A549 (cell line): ENCODE results near the gene OCA2. TPM values are rescaled to one million over a fixed set of nuclear protein-coding genes. Genes with fewer than 3 reads are reported as not detected.

Source experiments
- ATAC-seq, 2 experiments: fragments of 200-7000 bp in 1 of 2; fragments of >200 bp in 1 of 2; cut with Nextera tagmentation in 1 of 2; cut with Tn5 transposase in 1 of 2; 3 replicates each; pipeline versions ENCODE4 v1.8.0 to v1.9.1; 2018 to 2020; ENCODE audit warnings: mild to moderate bottlenecking in 1 of 2, moderate library complexity in 1 of 2
- CTCF ChIA-PET: fragments of 300-600 bp; sonication (Branson Sonifier 250); formaldehyde crosslinking; extraction: SDS; loops from one replicate; lab custom pipeline; 2021; ENCODE audit warnings: antibody characterized with exemption, inconsistent platforms; lab: Yijun Ruan, JAX
- POLR2A ChIA-PET: fragments of 350-600 bp; formaldehyde crosslinking; extraction: SDS; loops from one replicate; lab custom pipeline; 2021; ENCODE audit warnings: antibody characterized with exemption, inconsistent platforms; lab: Yijun Ruan, JAX
- DNase-seq, 2 experiments: peaks; one replicate each; pipeline versions ENCODE4 v3.0.0 to v3.0.0-alpha.2; 2011 to 2016; ENCODE audit warnings: low read depth in 1 of 2, low spot score in 1 of 2
- FAIRE-seq: peaks from 2 replicates; lab custom pipeline; 2011; peaks lifted over from hg19 to GRCh38; lab: Jason Lieb, UNC
- H3K27ac ChIP-seq, 2 experiments: fragments of >200 bp; sonication (Bioruptor Twin); formaldehyde crosslinking; 3 replicates each; pipeline ENCODE4 v1.5.1; 2016 to 2017
- H3K4me1 ChIP-seq: fragments of >200 bp; sonication (Bioruptor Twin); formaldehyde crosslinking; 3 replicates; pipeline ENCODE4 v1.6.1; 2016
- H3K4me2 ChIP-seq: fragments of >200 bp; sonication (Bioruptor Twin); formaldehyde crosslinking; 3 replicates; pipeline ENCODE4 v1.6.1; 2016
- H3K4me3 ChIP-seq: fragments of >200 bp; sonication (Bioruptor Twin); formaldehyde crosslinking; 3 replicates; pipeline ENCODE4 v1.5.1; 2016
- H3K9me3 ChIP-seq: fragments of >200 bp; sonication (Bioruptor Twin); formaldehyde crosslinking; 3 replicates; pipeline ENCODE4 v1.6.1; 2016
- BCL3 ChIP-seq: fragments of >200 bp; sonication (Bioruptor Twin); formaldehyde crosslinking; IDR thresholded peaks from 3 replicates; pipeline ENCODE4 v1.6.1; 2016
- CBX8 ChIP-seq: fragments of 200-600 bp; sonication (generic); IDR thresholded peaks from 2 replicates; pipeline ENCODE4 v1.6.1; 2016
- CHD4 ChIP-seq: fragments of 200-600 bp; sonication (generic); IDR thresholded peaks from 2 replicates; pipeline ENCODE4 v1.6.1; 2016; ENCODE audit warnings: antibody characterized with exemption, mild to moderate bottlenecking, borderline replicate concordance
- E2F6 ChIP-seq: IDR thresholded peaks from 2 replicates; pipeline ENCODE4 v1.6.1; 2012; ENCODE audit warnings: low read depth, borderline replicate concordance
- EHMT2 ChIP-seq: fragments of 200-600 bp; sonication (generic); IDR thresholded peaks from 2 replicates; pipeline ENCODE4 v1.6.1; 2016; ENCODE audit warnings: antibody characterized with exemption, low read depth, mild to moderate bottlenecking, moderate library complexity
- EP300 ChIP-seq, 2 experiments: fragments of >200 bp; sonication (Bioruptor Twin); formaldehyde crosslinking; IDR thresholded peaks; 2 replicates in 1 of 2; 3 replicates in 1 of 2; pipeline ENCODE4 v1.6.1; 2016 to 2017
- FOSB ChIP-seq: fragments of 250-450 bp; sonication (Bioruptor Pico); IDR thresholded peaks from 2 replicates; pipeline ENCODE4 v1.5.0; 2020; ENCODE audit warnings: mild to moderate bottlenecking, moderate library complexity
- FOSL2 ChIP-seq, 2 experiments: fragments of 450-650 bp in 1 of 2; fragments of >200 bp in 1 of 2; sonication (Bioruptor Twin) in 1 of 2; formaldehyde crosslinking; IDR thresholded peaks; 2 replicates each; pipeline versions ENCODE4 v1.5.0 to v1.6.1; 2016 to 2020; ENCODE audit warnings: mild to moderate bottlenecking in 1 of 2, moderate library complexity in 1 of 2
- HDAC2 ChIP-seq: fragments of 200-600 bp; sonication (generic); IDR thresholded peaks from 2 replicates; pipeline ENCODE4 v1.6.1; 2016
- HMGXB4 ChIP-seq: fragments of 250-450 bp; sonication (Bioruptor Pico); IDR thresholded peaks from 2 replicates; pipeline ENCODE4 v1.5.0; 2021; ENCODE audit warnings: mild to moderate bottlenecking, moderate library complexity, borderline replicate concordance
- HOXA7 ChIP-seq: fragments of 250-450 bp; sonication (Bioruptor Pico); IDR thresholded peaks from 2 replicates; pipeline ENCODE4 v1.5.0; 2020; ENCODE audit warnings: mild to moderate bottlenecking, moderate library complexity
- HOXB13 ChIP-seq: fragments of 250-450 bp; sonication (Bioruptor Pico); IDR thresholded peaks from 2 replicates; pipeline ENCODE4 v1.5.0; 2020; ENCODE audit warnings: low read depth, mild to moderate bottlenecking, moderate library complexity
- MYC ChIP-seq: IDR thresholded peaks from 2 replicates; pipeline ENCODE4 v1.6.1; 2012; ENCODE audit warnings: mild to moderate bottlenecking, inconsistent platforms, low read length, improper control_type of control experiment, borderline replicate concordance
- NFE2L2 ChIP-seq: fragments of 150-350 bp; conservative IDR thresholded peaks from 2 replicates; pipeline ENCODE4 v1.6.1; 2014; ENCODE audit warnings: low read length
- RARB ChIP-seq: fragments of 250-450 bp; sonication (Bioruptor Pico); IDR thresholded peaks from 2 replicates; pipeline ENCODE4 v1.8.0; 2021; ENCODE audit warnings: mild to moderate bottlenecking, moderate library complexity
- REST ChIP-seq: fragments of 200-600 bp; sonication (generic); IDR thresholded peaks from 2 replicates; pipeline ENCODE4 v1.6.1; 2016; ENCODE audit warnings: antibody characterized with exemption, mild to moderate bottlenecking, moderate library complexity
- RFX5 ChIP-seq: fragments of 450-650 bp; IDR thresholded peaks from 2 replicates; pipeline ENCODE4 v1.7.1; 2014; ENCODE audit warnings: antibody characterized with exemption, mild to moderate bottlenecking, moderate library complexity
- SREBF2 ChIP-seq: fragments of 450-650 bp; IDR thresholded peaks from 2 replicates; pipeline ENCODE4 v1.6.1; 2014; ENCODE audit warnings: mild to moderate bottlenecking, moderate library complexity
- TFCP2L1 ChIP-seq: fragments of 250-450 bp; sonication (Bioruptor Pico); IDR thresholded peaks from 2 replicates; pipeline ENCODE4 v1.5.0; 2021; ENCODE audit warnings: mild to moderate bottlenecking
- USF2 ChIP-seq: fragments of 450-650 bp; IDR thresholded peaks from 2 replicates; pipeline ENCODE4 v1.6.1; 2014; ENCODE audit warnings: antibody characterized with exemption
- ZFP36 ChIP-seq: fragments of 450-650 bp; IDR thresholded peaks from 2 replicates; pipeline ENCODE4 v1.6.1; 2014; ENCODE audit warnings: borderline replicate concordance; ENCODE audit not compliant: partially characterized antibody
- WGBS: methylation state at CpG from one replicate; pipeline ENCODE4 v1.1.6; 2017; ENCODE audit errors: missing lambda C conversion rate; 5-methylcytosine and 5-hydroxymethylcytosine counted together
- polyA plus RNA-seq, 4 experiments: library from polyadenylated mRNA; depleted of rRNA in 3 of 4; stranded (reverse); fragments of >200 nt; fragmentation: RNase III in 1 of 4; extraction: RNeasy Plus Mini Kit Qiagen cat#74134 plus additional on column Dnase treatment in 1 of 4; gene quantifications; 2 replicates in 3 of 4; 3 replicates in 1 of 4; pipeline ENCODE4 v1.2.3, GENCODE V29; 2011 to 2017

The OCA2 gene
- polyA plus RNA-seq, 2 of the 4 experiments (the other 2 are of a cell fraction): 0.17 to 0.25 TPM

- DNase-seq (no peak), FAIRE-seq (no peak), ATAC-seq (no peak)
- 0 out of 3 replicates have a peak, but pooled peaks cover 7% of the 10 kb centered on the region for H3K9me3 ChIP-seq
- H3K4me1 ChIP-seq: peaks cover 5% of the 10 kb centered on the region; the same call in 1 of the 3 replicates
- no peak overlapping the region for H3K4me3 ChIP-seq
- ChIA-PET CTCF (interaction anchor here (1.5 kb wide), 1 partner anchor 14 kb away, joined by 4 read pairs; no protein-coding TSS in a partner anchor), POLR2A (interaction anchor here (0.6 kb wide), 1 partner anchor 114 kb away, joined by 5 read pairs; no protein-coding TSS in a partner anchor)
- H3K4me2 ChIP-seq: peak overlapping the region; percentile 21; the same call in 1 of the 3 replicates
- WGBS: 48% methylated on average over 9 of the region's 9 CpGs
- no peak for TF ChIP-seq NFE2L2
- no peak for TF ChIP-seq CHD4
- no peak for TF ChIP-seq RARB (CRISPR knock-in tag)
- TF ChIP-seq RFX5: no peak
- TF ChIP-seq EHMT2: no peak
- no peak for TF ChIP-seq CBX8
- TF ChIP-seq HOXA7 (CRISPR knock-in tag): no peak
- no peak overlapping the region for H3K27ac ChIP-seq
Observed at GRCh38 chr15:28006116-28006905, 92.8 kb downstream of the OCA2 start.

GRCh38 chr15:28005004-28005527, 94.0 kb downstream of the OCA2 start:
- no peak for ATAC-seq
- ChIA-PET CTCF (no interaction called here), POLR2A (no interaction called here)
- TF ChIP-seq ZFP36: no peak
- TF ChIP-seq HOXB13 (CRISPR knock-in tag): no peak
- no peak for TF ChIP-seq FOSB (CRISPR knock-in tag)
- TF ChIP-seq CBX8: no peak
- 44% methylated on average over 14 of the region's 15 CpGs for WGBS
- FAIRE-seq: no peak
- H3K4me1 ChIP-seq: peaks cover 5% of the 10 kb centered on the region; the same call in 1 of the 3 replicates
- H3K9me3 ChIP-seq: 0 out of 3 replicates have a peak, but pooled peaks cover 7% of the 10 kb centered on the region
- DNase-seq: no peak
- H3K4me3 ChIP-seq: no peak overlapping the region
- no peak overlapping the region for H3K4me2 ChIP-seq
- no peak overlapping the region for H3K27ac ChIP-seq

GRCh38 chr15:28004143-28005003, 94.7 kb downstream of the OCA2 start:
- ChIA-PET CTCF (no interaction called here), POLR2A (no interaction called here)
- TF ChIP-seq RARB (CRISPR knock-in tag) (no peak), E2F6 (no peak), TFCP2L1 (CRISPR knock-in tag) (no peak), HDAC2 (no peak), REST (no peak), BCL3 (no peak), FOSL2 (IDR thresholded peaks at IDR 0.05) (no peak), FOSL2 (CRISPR knock-in tag; IDR thresholded peaks at IDR 0.05) (no peak), CBX8 (no peak), SREBF2 (no peak), EP300 (IDR thresholded peaks at IDR 0.05) (no peak), USF2 (no peak), MYC (no peak), RFX5 (no peak), HMGXB4 (CRISPR knock-in tag) (no peak)
- Histone ChIP-seq H3K4me2 (no peak overlapping the region), H3K9me3 (0 out of 3 replicates have a peak, but pooled peaks cover 7% of the 10 kb centered on the region), H3K4me3 (no peak overlapping the region), H3K4me1 (peaks cover 5% of the 10 kb centered on the region; the same call in 1 of the 3 replicates), H3K27ac (no peak overlapping the region)
- FAIRE-seq: no peak
- no peak for DNase-seq
- ATAC-seq: no peak
- 46% methylated on average over 19 of the region's 24 CpGs for WGBS
